ENCODE results near the gene ZNF217. TPM values are rescaled to one million over a fixed set of nuclear protein-coding genes. Genes with fewer than 3 reads are reported as not detected.

Gene ZNF217
- total RNA-seq, 6 donors from 2014 or later, result 18.7 to 38.4 (median 33.9) TPM

DNA sequence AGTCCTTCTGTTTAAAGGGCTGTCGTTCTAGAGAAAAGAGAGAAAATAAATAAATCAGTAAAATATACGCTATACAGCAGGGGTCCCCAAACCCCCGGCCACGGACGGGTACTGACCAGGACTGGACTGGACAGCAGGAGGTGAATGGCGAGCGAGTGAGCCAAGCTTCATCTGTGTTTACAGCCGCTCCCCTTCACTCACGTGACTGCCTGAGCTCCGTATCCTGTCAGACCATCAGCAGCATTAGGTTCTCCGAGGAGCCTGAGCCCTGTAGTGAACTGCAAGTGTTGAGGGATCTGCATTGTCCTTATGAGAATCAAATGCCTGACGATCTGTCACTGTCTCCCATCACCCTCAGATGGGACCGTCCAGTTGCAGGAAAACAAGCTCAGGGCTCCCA lies 76.5 kb downstream of the ZNF217 start:
- no peaks in the 10 kb centered on the region for H3K4me1 ChIP-seq
- H3K4me3 ChIP-seq, result no peak overlapping the region
- no peaks in the 10 kb centered on the region for H3K9me3 ChIP-seq
- no peak overlapping the region for H3K27ac ChIP-seq
- no peaks in the 10 kb centered on the region for H3K36me3 ChIP-seq
- 58 to 60% methylated on average over 13 of the region's 13 CpGs for WGBS, 2 donors
- TF ChIP-seq, protein P1, sequence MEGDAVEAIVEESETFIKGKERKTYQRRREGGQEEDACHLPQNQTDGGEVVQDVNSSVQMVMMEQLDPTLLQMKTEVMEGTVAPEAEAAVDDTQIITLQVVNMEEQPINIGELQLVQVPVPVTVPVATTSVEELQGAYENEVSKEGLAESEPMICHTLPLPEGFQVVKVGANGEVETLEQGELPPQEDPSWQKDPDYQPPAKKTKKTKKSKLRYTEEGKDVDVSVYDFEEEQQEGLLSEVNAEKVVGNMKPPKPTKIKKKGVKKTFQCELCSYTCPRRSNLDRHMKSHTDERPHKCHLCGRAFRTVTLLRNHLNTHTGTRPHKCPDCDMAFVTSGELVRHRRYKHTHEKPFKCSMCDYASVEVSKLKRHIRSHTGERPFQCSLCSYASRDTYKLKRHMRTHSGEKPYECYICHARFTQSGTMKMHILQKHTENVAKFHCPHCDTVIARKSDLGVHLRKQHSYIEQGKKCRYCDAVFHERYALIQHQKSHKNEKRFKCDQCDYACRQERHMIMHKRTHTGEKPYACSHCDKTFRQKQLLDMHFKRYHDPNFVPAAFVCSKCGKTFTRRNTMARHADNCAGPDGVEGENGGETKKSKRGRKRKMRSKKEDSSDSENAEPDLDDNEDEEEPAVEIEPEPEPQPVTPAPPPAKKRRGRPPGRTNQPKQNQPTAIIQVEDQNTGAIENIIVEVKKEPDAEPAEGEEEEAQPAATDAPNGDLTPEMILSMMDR (IDR thresholded peaks at IDR 0.05), result no peak
- TF ChIP-seq POLR2A (IDR thresholded peaks at IDR 0.05) (no peak), EP300 (IDR thresholded peaks at IDR 0.05) (no peak), POLR2AphosphoS5 (IDR thresholded peaks at IDR 0.05) (no peak)
- ATAC-seq (ENCODE audit: low FRiP score in 2 of 2) (no peak), DNase-seq (no peak)
- H3K27me3 ChIP-seq, result no peaks in the 10 kb centered on the region

Small RNA genes within 50 kb of the gene (small RNA-seq; reads per million reads assigned to genes)
- gene RF00019, result 0 reads per million in 4 donors

All from upper lobe of left lung (tissue), 6 donors.